HG03469 (cell line): ENCODE measurements around the gene GFOD1.
"Not testable (repeated sequence)": the region's sequence is repeated elsewhere in the genome, so short reads cannot be mapped to it uniquely, and the experiment has no call there.

Experiments used
- ATAC-seq: cut with Tn5 transposase; IDR thresholded peaks from one replicate; pipeline ENCODE4 v1.9.1; 2021; ENCODE audit warnings: mild to moderate bottlenecking, moderate library complexity, moderate number of reproducible peaks; ENCODE audit not compliant: unreplicated experiment

The GFOD1 gene

GRCh38 chr6:13511913-13512717 lies 24.7 kb upstream of the GFOD1 start:
- no peak for ATAC-seq

GRCh38 chr6:13511141-13511571 lies 23.8 kb upstream of the GFOD1 start:
- not testable (repeated sequence) for ATAC-seq

- not testable (repeated sequence) for ATAC-seq
Measured at GRCh38 chr6:13510433-13510832, 23.0 kb upstream of the GFOD1 start.

GRCh38 chr6:13508711-13509705 lies 21.6 kb upstream of the GFOD1 start:
- ATAC-seq = no peak

- no peak for ATAC-seq
Measured at GRCh38 chr6:13507306-13507860, 20.0 kb upstream of the GFOD1 start.

GRCh38 chr6:13505345-13505734 lies 17.9 kb upstream of the GFOD1 start:
- ATAC-seq = no peak

GRCh38 chr6:13504611-13505344 lies 17.4 kb upstream of the GFOD1 start:
- no peak for ATAC-seq

- ATAC-seq = no peak
Measured at GRCh38 chr6:13500915-13501314, 13.5 kb upstream of the GFOD1 start.

GRCh38 chr6:13500264-13500663 lies 12.9 kb upstream of the GFOD1 start:
- no peak for ATAC-seq

- no peak for ATAC-seq
Measured at GRCh38 chr6:13496513-13497190, 9.3 kb upstream of the GFOD1 start.

- no peak for ATAC-seq
Measured at GRCh38 chr6:13495818-13496217, 8.4 kb upstream of the GFOD1 start.

- ATAC-seq = no peak
Measured at GRCh38 chr6:13495112-13495776, 7.8 kb upstream of the GFOD1 start.

- no peak for ATAC-seq
Measured at GRCh38 chr6:13494137-13494536, 6.7 kb upstream of the GFOD1 start.

GRCh38 chr6:13493147-13493546 lies 5.7 kb upstream of the GFOD1 start:
- no peak for ATAC-seq

- no peak for ATAC-seq
Measured at GRCh38 chr6:13492357-13492756, 5.0 kb upstream of the GFOD1 start.

- no peak for ATAC-seq
Measured at GRCh38 chr6:13491538-13491937, 4.1 kb upstream of the GFOD1 start.

- ATAC-seq = no peak
Measured at GRCh38 chr6:13490402-13490801, 3.0 kb upstream of the GFOD1 start.

GRCh38 chr6:13488896-13489237 lies 1.5 kb upstream of the GFOD1 start:
- ATAC-seq = no peak

- ATAC-seq = no peak
Measured at GRCh38 chr6:13488015-13488895, 855 bp upstream of the GFOD1 start.
